ENCODE measurements around the gene THOP1. TPM values are rescaled to one million over a fixed set of nuclear protein-coding genes. Genes with fewer than 3 reads are reported as not detected.

Gene THOP1
- total RNA-seq, 6 experiments from 2014 or later: 25.5 to 61.8 (median 33.0) TPM

- no peaks in the 10 kb centered on the region for H3K27me3 ChIP-seq
- intact Hi-C loops (cut with DNase I): no loop called here
- no peak for ATAC-seq
Observed at GRCh38 chr19:2854849-2855248, 69.5 kb downstream of the THOP1 start.

GRCh38 chr19:2856457-2857050 is 71.3 kb downstream of the THOP1 start:
- Histone ChIP-seq H3K4me1 (no peaks in the 10 kb centered on the region), H3K27me3 (no peaks in the 10 kb centered on the region), H3K9me3 (peaks cover 2 to 49% (median 10%) of the 10 kb centered on the region in 4 donors), H3K27ac (no peak overlapping the region), H3K4me3 (no peak overlapping the region), H3K36me3 (peaks cover 0 to 22% (median 16%) of the 10 kb centered on the region in 4 donors)
- ATAC-seq: no peak
- intact Hi-C loops (cut with DNase I): no loop called here
- no peak for DNase-seq
- 79% methylated on average over 5 of the region's 5 CpGs for WGBS (ENCODE audit: insufficient coverage, low coverage, low lambda C conversion rate, missing lambda C conversion rate)
- TF ChIP-seq POLR2A (IDR thresholded peaks at IDR 0.05) (no peak), CTCF (IDR thresholded peaks at IDR 0.05) (no peak)

More at GRCh38 chr19:2854849-2855248, 69.5 kb downstream of the THOP1 start:
- WGBS (ENCODE audit: insufficient coverage, low coverage, low lambda C conversion rate, missing lambda C conversion rate): 84% methylated on average over 3 of the region's 3 CpGs
- Histone ChIP-seq H3K4me1 (no peaks in the 10 kb centered on the region), H3K36me3 (peaks cover 0 to 29% (median 20%) of the 10 kb centered on the region in 4 donors), H3K4me3 (no peak overlapping the region), H3K27ac (no peak overlapping the region), H3K9me3 (peaks cover 3 to 60% (median 12%) of the 10 kb centered on the region in 4 donors)
- no peak for TF ChIP-seq POLR2A (IDR thresholded peaks at IDR 0.05)
- TF ChIP-seq CTCF (IDR thresholded peaks at IDR 0.05): no peak
- no peak for DNase-seq

GRCh38 chr19:2858864-2859263 is 73.6 kb downstream of the THOP1 start:
- intact Hi-C loops (cut with DNase I): no loop called here
- ATAC-seq: no peak
- no peak overlapping the region for H3K4me3 ChIP-seq

GRCh38 chr19:2863816-2864215 is 78.5 kb downstream of the THOP1 start:
- intact Hi-C loops (cut with DNase I): loop anchor here in 1 of 2 donors (10.0 kb wide), 1 partner anchor 209 kb away; no protein-coding TSS in a partner anchor
- no peaks in the 10 kb centered on the region for H3K36me3 ChIP-seq
- no peaks in the 10 kb centered on the region for H3K9me3 ChIP-seq
- WGBS (ENCODE audit: insufficient coverage, low coverage, low lambda C conversion rate, missing lambda C conversion rate): 51% methylated on average over 6 of the region's 10 CpGs
- no peak overlapping the region for H3K4me3 ChIP-seq
- TF ChIP-seq POLR2A (IDR thresholded peaks at IDR 0.05): no peak
- no peak for TF ChIP-seq CTCF (IDR thresholded peaks at IDR 0.05)
- no peaks in the 10 kb centered on the region for H3K27me3 ChIP-seq
- ATAC-seq: no peak
- no peaks in the 10 kb centered on the region for H3K4me1 ChIP-seq
- no peak overlapping the region for H3K27ac ChIP-seq
- no peak for DNase-seq

More at GRCh38 chr19:2858864-2859263, 73.6 kb downstream of the THOP1 start:
- Histone ChIP-seq H3K4me1 (no peaks in the 10 kb centered on the region), H3K9me3 (peaks cover 0 to 26% (median 6%) of the 10 kb centered on the region in 4 donors), H3K27me3 (no peaks in the 10 kb centered on the region), H3K27ac (no peak overlapping the region), H3K36me3 (no peaks in the 10 kb centered on the region)
- DNase-seq: no peak
- no peak for TF ChIP-seq POLR2A (IDR thresholded peaks at IDR 0.05)
- no peak for TF ChIP-seq CTCF (IDR thresholded peaks at IDR 0.05)
- WGBS (ENCODE audit: insufficient coverage, low coverage, low lambda C conversion rate, missing lambda C conversion rate): 86% methylated on average over 8 of the region's 27 CpGs

Other genes starting within 250 kb of the THOP1 start
- 1 to 10 TPM; 1.3 to 3.7 (median 2.3) TPM for gene GNG7, start 82.8 kb upstream of the THOP1 start, total RNA-seq
- gene DIRAS1, start 64.1 kb upstream of the THOP1 start, total RNA-seq: 1 to 10 TPM in 1 of 6 experiments, under 1 TPM in 1, not detected in 4; 0.19 to 1.6 TPM
- gene SLC39A3, start 45.5 kb upstream of the THOP1 start, total RNA-seq: 10 to 100 TPM; 13.5 to 29.5 (median 19.6) TPM
- 10 to 100 TPM; 21.5 to 41.7 (median 23.7) TPM for gene SGTA, start 2.2 kb upstream of the THOP1 start, total RNA-seq
- 1 to 10 TPM; 1.4 to 2.5 (median 1.9) TPM for gene ZNF554, start 34.4 kb downstream of the THOP1 start, total RNA-seq
- gene ZNF555, start 56.0 kb downstream of the THOP1 start, total RNA-seq: 1 to 10 TPM in 5 of 6 experiments, under 1 TPM in 1; 0.87 to 2.6 (median 2.1) TPM
- not detected for gene ZNF556, start 81.8 kb downstream of the THOP1 start, total RNA-seq
- gene ZNF57, start 115.4 kb downstream of the THOP1 start, total RNA-seq: 1 to 10 TPM in 5 of 6 experiments, under 1 TPM in 1; 0.98 to 2.9 (median 1.7) TPM
- 1 to 10 TPM; 1.1 to 1.5 (median 1.3) TPM for gene ZNF77, start 159.5 kb downstream of the THOP1 start, total RNA-seq
- gene TLE6, start 192.1 kb downstream of the THOP1 start, total RNA-seq: 1 to 10 TPM; 2.3 to 8.9 (median 4.6) TPM
- gene TLE2, start 243.8 kb downstream of the THOP1 start, total RNA-seq: 10 to 100 TPM in 2 of 6 experiments, 1 to 10 TPM in 4; 6.1 to 20.6 (median 9.3) TPM